ENCODE data around the gene VPS26A. TPM values are rescaled to one million over a fixed set of nuclear protein-coding genes. Genes with fewer than 3 reads are reported as not detected.

Gene VPS26A
- total RNA-seq: 31.9 and 36.4 TPM in 2 replicates

DNA sequence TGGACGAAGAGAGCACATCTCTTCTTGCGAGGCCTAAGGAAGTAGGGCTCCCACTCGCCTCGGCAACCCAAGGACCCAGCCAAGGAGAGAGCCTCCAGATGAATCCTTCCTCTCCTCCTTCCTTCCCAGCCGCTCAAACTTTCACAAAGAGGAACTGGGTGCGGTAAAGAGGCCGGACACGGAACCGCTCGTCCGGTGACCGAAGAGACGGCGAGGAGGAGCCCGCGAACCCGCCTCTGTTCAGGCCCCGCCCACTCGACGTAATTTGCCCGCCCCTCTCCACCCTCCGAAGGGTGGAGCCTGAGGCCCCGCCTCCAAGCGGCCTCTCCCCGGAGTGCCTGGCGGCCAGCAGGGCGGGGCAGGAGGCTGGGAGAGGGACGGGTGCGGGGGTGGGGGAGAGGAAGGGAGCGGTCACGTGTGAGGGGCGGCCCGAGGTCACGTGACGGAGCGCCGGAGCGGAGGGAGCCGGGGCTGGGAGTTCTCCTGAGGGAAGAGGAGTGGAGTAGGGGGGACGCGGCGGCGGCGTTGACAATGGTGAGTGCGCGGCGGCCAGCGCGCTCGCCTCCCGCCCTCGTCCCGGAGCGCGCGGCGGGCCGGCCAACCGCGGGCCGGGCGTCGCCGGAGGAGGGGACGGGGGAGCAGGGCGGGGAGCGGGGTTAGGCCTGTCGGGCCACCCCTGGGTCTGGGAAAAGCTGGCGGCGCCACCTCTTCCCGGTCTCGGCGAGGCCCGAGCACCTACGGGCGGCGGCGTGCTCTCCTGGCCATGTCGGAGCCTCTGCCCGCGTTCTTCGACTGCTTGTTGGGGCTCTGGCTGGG is at the start of gene VPS26A:
Gene VPS26A, plus strand, starts transcription at position 432 of the 816 bp plus-strand sequence. Its CDS starts 100 bp downstream, at position 532.

DNA sequence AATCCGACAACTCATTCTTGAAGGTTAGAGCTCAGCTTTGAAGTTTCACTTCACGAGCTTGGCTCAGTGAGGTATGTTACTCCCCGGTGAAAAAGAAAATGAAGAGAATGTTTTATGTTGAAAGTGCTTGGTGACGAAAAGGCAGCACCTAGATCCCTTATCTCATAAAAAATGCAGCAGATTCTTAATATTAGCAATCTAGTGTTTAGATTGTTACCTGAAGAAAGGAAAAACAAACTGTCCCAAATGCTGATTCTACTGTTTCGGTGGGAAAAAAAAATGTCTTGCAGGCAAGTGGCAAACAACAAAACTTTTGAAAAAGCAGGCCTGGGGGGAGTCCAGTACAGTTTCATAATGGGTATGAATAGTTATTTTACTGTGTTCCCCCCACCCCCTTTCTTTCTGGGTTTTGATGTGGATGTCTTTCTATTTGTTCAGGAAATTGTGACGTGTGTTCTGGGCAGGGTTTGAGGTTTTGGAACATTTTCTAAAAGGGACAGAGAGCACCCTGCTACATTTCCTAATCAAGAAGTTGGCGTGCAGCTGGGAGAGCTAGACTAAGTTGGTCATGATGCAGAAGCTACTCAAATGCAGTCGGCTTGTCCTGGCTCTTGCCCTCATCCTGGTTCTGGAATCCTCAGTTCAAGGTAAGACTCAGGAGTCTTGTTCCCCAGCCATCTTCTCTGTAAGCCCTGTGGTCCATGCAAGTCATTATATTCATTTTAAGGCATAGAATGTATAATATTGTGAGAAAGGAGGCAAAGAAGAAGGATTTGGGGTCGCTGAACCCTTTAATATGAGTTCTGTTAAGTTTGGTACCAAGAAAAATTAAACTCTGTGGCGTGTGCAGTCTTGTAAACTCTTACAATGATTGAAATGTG is 36.1 kb upstream of the VPS26A start, which contains the start of gene SRGN:
Gene SRGN, plus strand, starts transcription at position 514 of the 881 bp plus-strand sequence. Its CDS starts 55 bp downstream, at position 569.

DNA sequence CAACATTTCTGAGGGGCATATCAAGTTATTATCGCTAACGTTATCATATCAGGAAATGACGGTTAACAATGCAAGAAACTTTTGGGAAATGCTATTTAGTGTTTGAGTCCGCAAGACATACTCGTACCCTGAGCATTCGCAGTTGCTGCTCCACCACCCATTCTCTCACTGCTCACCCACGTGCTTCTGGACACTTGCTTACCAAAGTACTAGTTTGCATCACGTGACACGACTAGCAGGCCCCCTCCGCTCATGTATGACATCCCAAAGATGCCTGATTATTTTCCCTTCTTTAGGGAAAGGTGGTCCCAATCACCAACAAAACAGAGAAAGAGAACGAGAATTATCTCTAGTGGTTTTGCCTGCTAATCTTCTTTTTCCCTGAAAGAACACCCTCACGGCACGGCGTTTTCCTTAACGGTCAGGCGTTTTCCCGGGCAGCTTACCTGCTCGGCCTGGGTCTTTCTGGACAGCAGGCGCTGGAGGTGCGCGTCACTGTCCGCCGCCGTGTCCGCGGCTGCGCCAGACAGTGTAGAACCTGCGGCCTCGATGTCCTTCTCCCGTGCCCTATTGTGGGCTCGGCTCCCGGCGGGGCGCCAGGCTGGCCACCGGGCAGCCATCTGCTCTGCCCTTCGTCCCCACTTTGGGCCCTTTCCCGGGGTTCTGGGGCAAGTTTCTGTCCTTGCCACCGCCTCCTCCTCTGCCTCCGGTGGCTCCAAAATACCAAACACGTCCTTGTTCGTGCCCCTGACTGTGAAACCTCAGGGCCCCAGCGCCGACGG is 56.0 kb downstream of the VPS26A start, which contains the start of gene SUPV3L1:
Gene SUPV3L1, plus strand, starts transcription at position 492 of the 782 bp plus-strand sequence. Its CDS starts 58 bp downstream, at position 550.

DNA sequence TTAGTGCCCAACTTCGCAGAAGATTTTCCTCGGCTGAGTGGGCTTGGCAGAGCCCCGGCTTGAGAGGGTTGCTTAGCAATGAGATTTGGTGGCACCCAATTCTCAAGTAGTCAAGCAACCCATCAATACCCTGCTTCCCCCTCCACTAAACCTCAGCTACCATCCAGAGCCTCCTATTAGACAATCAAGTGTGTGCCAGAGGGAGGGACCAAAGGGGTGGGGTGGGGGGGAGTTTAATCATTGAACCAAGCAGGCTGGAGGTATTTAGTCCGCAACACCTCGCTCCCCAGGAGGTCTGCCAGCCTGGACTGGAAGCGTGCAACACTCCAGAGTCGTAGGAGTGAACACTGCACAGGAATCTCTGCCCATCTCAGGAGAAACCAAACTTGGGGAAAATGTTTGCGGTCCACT is 96.1 kb downstream of the VPS26A start, which contains the start of gene HKDC1:
Gene HKDC1, plus strand, starts transcription at position 292 of the 411 bp plus-strand sequence. Its CDS starts 104 bp downstream, at position 396.

Other genes with a start within 250 kb of the VPS26A start
- 39.3 and 50.5 TPM in 2 replicates for gene DDX50, start 222.9 kb upstream of the VPS26A start, total RNA-seq
- 52.7 and 72.7 TPM in 2 replicates for gene DDX21, start 168.0 kb upstream of the VPS26A start, total RNA-seq
- 23.0 and 25.4 TPM in 2 replicates for gene KIFBP, start 135.4 kb upstream of the VPS26A start, total RNA-seq
- gene SRGN, start 36.1 kb upstream of the VPS26A start, total RNA-seq: 227 and 235 TPM in 2 replicates
- gene SUPV3L1, start 56.1 kb downstream of the VPS26A start, total RNA-seq: 15.7 and 19.3 TPM in 2 replicates
- under 0.01 and 0.11 TPM in 2 replicates for gene HKDC1, start 96.2 kb downstream of the VPS26A start, total RNA-seq
- 77.8 and 92.1 TPM in 2 replicates for gene HK1, start 154.3 kb downstream of the VPS26A start, total RNA-seq